IMR-90 (cell line): ENCODE measurements around the gene ZNRF3. TPM values are rescaled to one million over a fixed set of nuclear protein-coding genes. Genes with fewer than 3 reads are reported as not detected.

Experiments
- ATAC-seq: fragments of 200-7000 bp; cut with Tn5 transposase; 2 replicates; pipeline ENCODE4 v1.9.1; 2020; ENCODE audit warnings: low read depth, mild to moderate bottlenecking, moderate library complexity
- BruUV-seq: library from RNA; stranded (reverse); fragments of 400-500 nt; replicated peaks from 2 replicates; lab custom pipeline; 2021; lab: Mats Ljungman, UMichigan
- CTCF ChIA-PET: fragments of 300-600 bp; formaldehyde crosslinking; extraction: SDS; loops from one replicate; lab custom pipeline; 2021; ENCODE audit warnings: antibody characterized with exemption; lab: Yijun Ruan, JAX
- POLR2A ChIA-PET: fragments of 300-600 bp; sonication (Branson Sonifier 250); formaldehyde crosslinking; loops from one replicate; lab custom pipeline; 2022; ENCODE audit warnings: antibody characterized with exemption; ENCODE audit not compliant: unreplicated experiment; lab: Charles Lee
- DNase-seq: peaks from one replicate; pipeline ENCODE4 v3.0.0; 2013
- H2AFZ ChIP-seq: replicated peaks from 2 replicates; pipeline ENCODE3; 2013; ENCODE audit warnings: low read length, mild to moderate bottlenecking; ENCODE audit not compliant: poor library complexity
- H2AK5ac ChIP-seq: 2 replicates; pipeline ENCODE4 v1.6.1; 2013; ENCODE audit warnings: low read depth, low read length, inconsistent platforms
- H2AK9ac ChIP-seq: replicated peaks from 2 replicates; pipeline ENCODE3; 2013; ENCODE audit warnings: mild to moderate bottlenecking, low read depth, low read length, moderate library complexity; ENCODE audit not compliant: poor library complexity
- H2BK120ac ChIP-seq: 2 replicates; pipeline ENCODE4 v1.6.1; 2013; ENCODE audit warnings: low read depth, low read length, inconsistent platforms
- H2BK15ac ChIP-seq: 3 replicates; pipeline ENCODE4 v1.6.1; 2013; ENCODE audit warnings: low read depth, low read length, inconsistent platforms
- H2BK20ac ChIP-seq: 2 replicates; pipeline ENCODE4 v1.6.1; 2013; ENCODE audit warnings: low read depth, mild to moderate bottlenecking, inconsistent platforms, low read length, moderate library complexity
- H2BK5ac ChIP-seq: 2 replicates; pipeline ENCODE4 v1.6.1; 2013; ENCODE audit warnings: mild to moderate bottlenecking, low read depth, low read length, inconsistent platforms; ENCODE audit not compliant: poor library complexity, severe bottlenecking
- H3K14ac ChIP-seq: replicated peaks from 2 replicates; pipeline ENCODE4 v1.6.1; 2013; ENCODE audit warnings: low read depth, low read length, inconsistent platforms
- H3K18ac ChIP-seq: 2 replicates; pipeline ENCODE4 v1.6.1; 2013; ENCODE audit warnings: low read depth, low read length, control low read depth
- H3K23ac ChIP-seq: 2 replicates; pipeline ENCODE4 v1.6.1; 2013; ENCODE audit warnings: low read depth, low read length, inconsistent platforms
- H3K27ac ChIP-seq: 2 replicates; pipeline ENCODE4 v1.5.1; 2013; ENCODE audit warnings: mild to moderate bottlenecking, control low read depth, low read length; ENCODE audit not compliant: insufficient read depth
- H3K27me3 ChIP-seq: 2 replicates; pipeline ENCODE4 v1.6.1; 2013; ENCODE audit warnings: low read length; ENCODE audit not compliant: control insufficient read depth, insufficient read depth
- H3K36me3 ChIP-seq: 2 replicates; pipeline ENCODE4 v1.6.1; 2013; ENCODE audit warnings: low read length, mixed read lengths; ENCODE audit not compliant: control insufficient read depth, insufficient read depth
- H3K4ac ChIP-seq: 2 replicates; pipeline ENCODE4 v1.6.1; 2013; ENCODE audit warnings: low read depth, low read length, inconsistent platforms
- H3K4me1 ChIP-seq: 2 replicates; pipeline ENCODE4 v1.6.1; 2013; ENCODE audit warnings: low read length, mixed read lengths; ENCODE audit not compliant: control insufficient read depth, insufficient read depth
- H3K4me2 ChIP-seq: 2 replicates; pipeline ENCODE4 v1.6.1; 2013; ENCODE audit warnings: low read depth, mild to moderate bottlenecking, control low read depth, low read length, moderate library complexity
- H3K4me3 ChIP-seq: 2 replicates; pipeline ENCODE4 v1.5.1; 2013; ENCODE audit warnings: low read depth, mild to moderate bottlenecking, control low read depth, low read length, moderate library complexity; ENCODE audit not compliant: insufficient read depth
- H3K56ac ChIP-seq: 2 replicates; pipeline ENCODE4 v1.6.1; 2013; ENCODE audit warnings: low read length, inconsistent platforms; ENCODE audit not compliant: insufficient read depth; ENCODE audit errors: extremely low read depth
- H3K79me1 ChIP-seq, 2 experiments: 2 replicates each; pipeline ENCODE4 v1.6.1; 2013; ENCODE audit warnings: low read length in 2 of 2, inconsistent platforms in 1 of 2, low read depth in 1 of 2
- H3K9ac ChIP-seq: 2 replicates; pipeline ENCODE4 v1.6.1; 2013; ENCODE audit warnings: low read depth, low read length, control low read depth
- H3K9me1 ChIP-seq: 2 replicates; pipeline ENCODE4 v1.6.1; 2013; ENCODE audit warnings: low read length, inconsistent platforms; ENCODE audit not compliant: insufficient read depth
- H3K9me3 ChIP-seq: 2 replicates; pipeline ENCODE4 v1.6.1; 2013; ENCODE audit warnings: low read length; ENCODE audit not compliant: control insufficient read depth, insufficient read depth
- H4K20me1 ChIP-seq: 2 replicates; pipeline ENCODE4 v1.6.1; 2013; ENCODE audit warnings: low read length, inconsistent platforms; ENCODE audit not compliant: insufficient read depth
- H4K5ac ChIP-seq: 2 replicates; pipeline ENCODE4 v1.6.1; 2013; ENCODE audit warnings: mild to moderate bottlenecking, low read depth, low read length, control low read depth
- H4K8ac ChIP-seq, 2 experiments: 2 replicates each; pipeline ENCODE4 v1.6.1; 2013; ENCODE audit warnings: low read depth in 2 of 2, low read length in 2 of 2, control low read depth in 1 of 2, inconsistent platforms in 1 of 2
- H4K91ac ChIP-seq: 2 replicates; pipeline ENCODE4 v1.6.1; 2013; ENCODE audit warnings: low read depth, low read length, inconsistent platforms; ENCODE audit not compliant: insufficient read depth
- CEBPB ChIP-seq: IDR thresholded peaks from 2 replicates; pipeline ENCODE4 v1.6.1; 2012; ENCODE audit warnings: low read depth, low read length, improper control_type of control experiment
- MXI1 ChIP-seq: IDR thresholded peaks from 2 replicates; pipeline ENCODE4 v1.6.1; 2012; ENCODE audit warnings: low read depth, mild to moderate bottlenecking, low read length, moderate library complexity, borderline replicate concordance
- RFX5 ChIP-seq: IDR thresholded peaks from 2 replicates; pipeline ENCODE4 v1.8.0; 2012; ENCODE audit warnings: low read depth, mild to moderate bottlenecking, low read length, moderate library complexity
- SMC3 ChIP-seq: fragments of 150-350 bp; IDR thresholded peaks from 2 replicates; pipeline ENCODE4 v1.6.1; 2016; ENCODE audit warnings: low read depth, mild to moderate bottlenecking, antibody characterized with exemption, low read length, moderate library complexity
- USF2 ChIP-seq: fragments of 150-350 bp; IDR thresholded peaks from 2 replicates; pipeline ENCODE4 v1.6.1; 2017; ENCODE audit warnings: mild to moderate bottlenecking, antibody characterized with exemption, low read length, low read depth
- WGBS, 2 experiments: methylation state at CpG; one replicate each; pipeline versions ENCODE4 v1.1.5 to v1.1.7; 2013; ENCODE audit warnings: missing lambda C conversion rate in 2 of 2; ENCODE audit not compliant: insufficient read length in 1 of 2; ENCODE audit errors: extremely low coverage in 2 of 2; 5-methylcytosine and 5-hydroxymethylcytosine counted together
- dilution Hi-C: fragments of 300-500 bp; cut with HindIII; formaldehyde crosslinking; loops from one replicate; pipeline ENCODE4 v1.14.3; 2018; ENCODE audit warnings: low sequenced_read_pairs; ENCODE audit not compliant: unreplicated experiment
- in situ Hi-C: fragments of 300-500 bp; cut with MboI; formaldehyde crosslinking; loops from 3 replicates; pipeline ENCODE4 v1.14.3; 2019; ENCODE audit warnings: low sequenced_read_pairs, inconsistent platforms, mixed read lengths
- intact Hi-C: fragments of 100-400 bp; cut with micrococcal nuclease; formaldehyde crosslinking; loops from 2 replicates; pipeline ENCODE4 v1.10.0; 2022
- polyA plus RNA-seq, 3 experiments: library from polyadenylated mRNA; depleted of rRNA; stranded (reverse); fragments of >200 nt; gene quantifications; 2 replicates each; pipeline ENCODE4 v1.2.3, GENCODE V29; 2012; ENCODE audit warnings: low replicate concordance in 1 of 3
- total RNA-seq: library from RNA; depleted of rRNA; stranded (reverse); fragments of >200 nt; gene quantifications from 2 replicates; pipeline ENCODE4 v1.2.3, GENCODE V29; 2012
- TF ChIP-seq, protein P1 (sequence below): conservative IDR thresholded peaks from 2 replicates; pipeline ENCODE4 v1.5.1; 2012; ENCODE audit warnings: mild to moderate bottlenecking, low read depth, low read length, improper control_type of control experiment

Gene ZNRF3
- total and polyA plus RNA-seq, 2 of the 4 experiments (the other 2 are of a cell fraction): 1.4 to 2.4 TPM

DNA sequence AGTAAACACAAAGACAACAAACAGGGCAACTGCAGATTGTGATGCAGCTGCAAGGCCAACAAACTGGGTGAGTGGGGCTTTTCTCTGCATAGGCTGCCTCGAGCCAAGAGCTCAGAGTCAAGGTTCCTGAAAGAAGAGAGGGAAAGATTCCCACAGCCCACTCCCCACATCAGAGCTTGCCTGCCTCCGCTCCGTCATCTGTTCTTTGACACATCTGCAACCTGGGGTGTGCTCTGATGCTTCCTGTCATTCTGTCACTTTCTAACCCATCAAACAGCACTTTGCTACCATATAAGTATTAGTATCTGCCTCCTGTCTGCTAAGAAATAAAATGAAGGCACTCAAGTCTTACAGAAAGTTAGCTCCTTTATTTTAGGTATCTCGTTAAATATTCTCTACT is 131.4 kb downstream of the ZNRF3 start:
- no peak overlapping the region for H2AFZ ChIP-seq
- no peak overlapping the region for H3K56ac ChIP-seq
- BruUV-seq: no TSS peak
- no peaks in the 10 kb centered on the region for H4K20me1 ChIP-seq
- no peak overlapping the region for H2BK20ac ChIP-seq
- intact Hi-C loops (no loop called here), dilution Hi-C loops (no loop called here), in situ Hi-C loops (no loop called here)
- ATAC-seq: no peak
- H3K79me1 ChIP-seq: no peaks in the 10 kb centered on the region; a peak in 1 of 4 replicates
- ChIA-PET CTCF (no interaction called here), POLR2A (no interaction called here)
- no CpG with 5 or more reads among the region's 4 CpGs for WGBS, 2 experiments
- H4K91ac ChIP-seq: no peak overlapping the region
- no peak overlapping the region for H3K27ac ChIP-seq
- H2BK5ac ChIP-seq: no peak overlapping the region
- no peak overlapping the region for H4K5ac ChIP-seq
- H3K23ac ChIP-seq: no peak overlapping the region
- H3K4me2 ChIP-seq: no peak overlapping the region
- H3K4ac ChIP-seq: no peak overlapping the region
- H3K14ac ChIP-seq: no peak overlapping the region
- TF ChIP-seq CEBPB (no peak), MXI1 (no peak), SMC3 (no peak), RFX5 (no peak), USF2 (no peak)
- TF ChIP-seq, protein P1, sequence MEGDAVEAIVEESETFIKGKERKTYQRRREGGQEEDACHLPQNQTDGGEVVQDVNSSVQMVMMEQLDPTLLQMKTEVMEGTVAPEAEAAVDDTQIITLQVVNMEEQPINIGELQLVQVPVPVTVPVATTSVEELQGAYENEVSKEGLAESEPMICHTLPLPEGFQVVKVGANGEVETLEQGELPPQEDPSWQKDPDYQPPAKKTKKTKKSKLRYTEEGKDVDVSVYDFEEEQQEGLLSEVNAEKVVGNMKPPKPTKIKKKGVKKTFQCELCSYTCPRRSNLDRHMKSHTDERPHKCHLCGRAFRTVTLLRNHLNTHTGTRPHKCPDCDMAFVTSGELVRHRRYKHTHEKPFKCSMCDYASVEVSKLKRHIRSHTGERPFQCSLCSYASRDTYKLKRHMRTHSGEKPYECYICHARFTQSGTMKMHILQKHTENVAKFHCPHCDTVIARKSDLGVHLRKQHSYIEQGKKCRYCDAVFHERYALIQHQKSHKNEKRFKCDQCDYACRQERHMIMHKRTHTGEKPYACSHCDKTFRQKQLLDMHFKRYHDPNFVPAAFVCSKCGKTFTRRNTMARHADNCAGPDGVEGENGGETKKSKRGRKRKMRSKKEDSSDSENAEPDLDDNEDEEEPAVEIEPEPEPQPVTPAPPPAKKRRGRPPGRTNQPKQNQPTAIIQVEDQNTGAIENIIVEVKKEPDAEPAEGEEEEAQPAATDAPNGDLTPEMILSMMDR: no peak
- no peak overlapping the region for H2BK120ac ChIP-seq
- H3K9ac ChIP-seq: no peak overlapping the region
- H3K9me1 ChIP-seq: no peaks in the 10 kb centered on the region
- no peak overlapping the region for H2AK9ac ChIP-seq
- no peak for DNase-seq
- no peaks in the 10 kb centered on the region for H3K4me1 ChIP-seq
- H3K27me3 ChIP-seq: no peaks in the 10 kb centered on the region
- H2AK5ac ChIP-seq: no peak overlapping the region
- H3K36me3 ChIP-seq: no peaks in the 10 kb centered on the region
- no peak overlapping the region for H3K18ac ChIP-seq
- no peak overlapping the region for H2BK15ac ChIP-seq
- no peak overlapping the region for H3K4me3 ChIP-seq
- no peak overlapping the region for H4K8ac ChIP-seq
- H3K9me3 ChIP-seq: peaks cover 3% of the 10 kb centered on the region
